Heart left ventricle (tissue), 13 donors: ENCODE data around the gene ADCY9.

Experiments
- CTCF ChIP-seq, 12 donors: fragments of 200-600 bp; sonication (generic) in 4 of 12; IDR thresholded peaks; one replicate each; pipeline versions ENCODE4 v1.5.0 to v1.8.0; 2018 to 2022; ENCODE audit warnings: antibody characterized with exemption in 12 of 12, mild to moderate bottlenecking in 5 of 12
- POLR2A ChIP-seq, 2 donors: fragments of 450-650 bp; IDR thresholded peaks; one replicate each; pipeline ENCODE4 v1.6.1; 2017; ENCODE audit warnings: antibody characterized with exemption in 2 of 2, mild to moderate bottlenecking in 2 of 2, moderate library complexity in 2 of 2
- donor health status: ischemic (EF 13 %, LVEDD 7.1; RV severe dilation, severe dysfunction).
- donor health status: DM: no; HTN: yes; CAD: no.
- donor health status: DM: no; HTN: no; CAD: no.
- donor health status: ischemic (EF 25% LVEDD 6.9; RV normal size, moderate dysfunction).
- donor health status: ischemic (EF 25% LVEDD 5.7; RV mildly dilated, moderate dysfunction).
- donor health status: ischemic (EF 35%, LVEDD 5.7; RV mildly dilated, moderate dysfunction).
- donor health status: nonischemic (EF 11% LVEDD 7.7; RV severe dilation, severe dysfunction).
- donor health status: DM: yes; HTN: yes; CAD: no.
- donor health status: PGD.
- donor health status: ischemic (EF 29% LVEDD 5.4; RV normal size, mild dysfunction).
- donor health status: nonischemic (EF 23%, LVEDD 6.1; RV moderate dilation, normal function).

- TF ChIP-seq CTCF (IDR thresholded peaks at IDR 0.05) (no peak), POLR2A (IDR thresholded peaks at IDR 0.05) (no peak)
Observed at GRCh38 chr16:3922241-3922640, 194.0 kb downstream of the ADCY9 start.
